GM10266 (cell line): ENCODE results near the gene NEDD1.

Experiments used
- DNase-seq: peaks from one replicate; pipeline ENCODE4 v3.0.0; 2012; ENCODE audit errors: extremely low spot score
- CTCF ChIP-seq: IDR thresholded peaks from 2 replicates; pipeline ENCODE4 v1.5.1; 2012; ENCODE audit warnings: mild to moderate bottlenecking, low read depth; ENCODE audit not compliant: control insufficient read depth, insufficient read depth; ENCODE audit errors: missing control alignments

NEDD1 gene

GRCh38 chr12:96870946-96871345 lies 36.1 kb upstream of the NEDD1 start:
- no peak for DNase-seq
- TF ChIP-seq CTCF: no peak

GRCh38 chr12:96872961-96873360 lies 34.1 kb upstream of the NEDD1 start:
- DNase-seq: no peak
- no peak for TF ChIP-seq CTCF

GRCh38 chr12:96874211-96874610 lies 32.8 kb upstream of the NEDD1 start:
- TF ChIP-seq CTCF: no peak

GRCh38 chr12:96876966-96877365 lies 30.1 kb upstream of the NEDD1 start:
- DNase-seq: no peak
- TF ChIP-seq CTCF: no peak

More at GRCh38 chr12:96874211-96874610, 32.8 kb upstream of the NEDD1 start:
- DNase-seq: no peak

GRCh38 chr12:96878704-96879103 lies 28.4 kb upstream of the NEDD1 start:
- DNase-seq: no peak
- no peak for TF ChIP-seq CTCF

- no peak for TF ChIP-seq CTCF
- DNase-seq: no peak
Measured at GRCh38 chr12:96879301-96879700, 27.8 kb upstream of the NEDD1 start.

- no peak for DNase-seq
- TF ChIP-seq CTCF: no peak
Measured at GRCh38 chr12:96880220-96880619, 26.8 kb upstream of the NEDD1 start.

GRCh38 chr12:96881608-96882007 lies 25.4 kb upstream of the NEDD1 start:
- no peak for DNase-seq

More at GRCh38 chr12:96881608-96882007, 25.4 kb upstream of the NEDD1 start:
- TF ChIP-seq CTCF: no peak
